HEK293T (cell line): Measurements from ENCODE around the gene CNTN5.

ENCODE experiments used
- BHLHE40 ChIP-seq: fragments of 450-650 bp; IDR thresholded peaks from 2 replicates; pipeline ENCODE4 v1.6.1; 2016; ENCODE audit warnings: mild to moderate bottlenecking, moderate library complexity, borderline replicate concordance
- CTBP1 ChIP-seq: fragments of 450-650 bp; IDR thresholded peaks from 2 replicates; pipeline ENCODE4 v1.6.1; 2016; ENCODE audit warnings: borderline replicate concordance
- ELF4 ChIP-seq: fragments of 450-650 bp; IDR thresholded peaks from 2 replicates; pipeline ENCODE4 v1.6.1; 2017; ENCODE audit warnings: antibody characterized with exemption
- FOXA1 ChIP-seq: fragments of 450-650 bp; IDR thresholded peaks from 2 replicates; pipeline ENCODE4 v1.6.1; 2016; ENCODE audit warnings: mild to moderate bottlenecking
- FOXM1 ChIP-seq: fragments of 450-650 bp; IDR thresholded peaks from 2 replicates; pipeline ENCODE4 v1.6.1; 2017; ENCODE audit warnings: mild to moderate bottlenecking, borderline replicate concordance
- L3MBTL2 ChIP-seq: fragments of 450-650 bp; conservative IDR thresholded peaks from 2 replicates; pipeline ENCODE4 v1.6.1; 2016; ENCODE audit warnings: mild to moderate bottlenecking
- SP1 ChIP-seq: fragments of 450-650 bp; IDR thresholded peaks from 2 replicates; pipeline ENCODE4 v1.6.1; 2017
- SUZ12 ChIP-seq: fragments of 450-650 bp; IDR thresholded peaks from 2 replicates; pipeline ENCODE4 v1.6.1; 2016; ENCODE audit warnings: mild to moderate bottlenecking
- ZNF384 ChIP-seq: fragments of 450-650 bp; IDR thresholded peaks from 2 replicates; pipeline ENCODE4 v1.6.1; 2016
- TF ChIP-seq, protein P1 (sequence below): fragments of 450-650 bp; IDR thresholded peaks from 2 replicates; pipeline ENCODE4 v1.6.1; 2016

- TF ChIP-seq CTBP1: no peak
- no peak for TF ChIP-seq L3MBTL2
- no peak for TF ChIP-seq SUZ12
- no peak for TF ChIP-seq BHLHE40
- TF ChIP-seq ELF4: no peak
- TF ChIP-seq, protein P1, sequence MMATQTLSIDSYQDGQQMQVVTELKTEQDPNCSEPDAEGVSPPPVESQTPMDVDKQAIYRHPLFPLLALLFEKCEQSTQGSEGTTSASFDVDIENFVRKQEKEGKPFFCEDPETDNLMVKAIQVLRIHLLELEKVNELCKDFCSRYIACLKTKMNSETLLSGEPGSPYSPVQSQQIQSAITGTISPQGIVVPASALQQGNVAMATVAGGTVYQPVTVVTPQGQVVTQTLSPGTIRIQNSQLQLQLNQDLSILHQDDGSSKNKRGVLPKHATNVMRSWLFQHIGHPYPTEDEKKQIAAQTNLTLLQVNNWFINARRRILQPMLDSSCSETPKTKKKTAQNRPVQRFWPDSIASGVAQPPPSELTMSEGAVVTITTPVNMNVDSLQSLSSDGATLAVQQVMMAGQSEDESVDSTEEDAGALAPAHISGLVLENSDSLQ: no peak
- no peak for TF ChIP-seq FOXA1
- no peak for TF ChIP-seq ZNF384
- TF ChIP-seq SP1: no peak
- no peak for TF ChIP-seq FOXM1
Measured at GRCh38 chr11:99531468-99531867, 510.7 kb downstream of the CNTN5 start.
